OCI-LY3 (cell line): ENCODE results near the gene KIR3DL3.

Experiments used
- EZH2phosphoT487 ChIP-seq: fragments of 200-600 bp; shearing (Covaris generic); IDR thresholded peaks from 2 replicates; pipeline ENCODE4 v1.6.1; 2018; ENCODE audit warnings: antibody characterized with exemption, mixed run types, low read depth
- TF ChIP-seq, protein P1 (sequence below): fragments of 200-600, 300-600 bp; sonication (generic); IDR thresholded peaks from 2 replicates; pipeline ENCODE4 v1.5.1; 2014; ENCODE audit warnings: antibody characterized with exemption, low read length, low read depth

DNA sequence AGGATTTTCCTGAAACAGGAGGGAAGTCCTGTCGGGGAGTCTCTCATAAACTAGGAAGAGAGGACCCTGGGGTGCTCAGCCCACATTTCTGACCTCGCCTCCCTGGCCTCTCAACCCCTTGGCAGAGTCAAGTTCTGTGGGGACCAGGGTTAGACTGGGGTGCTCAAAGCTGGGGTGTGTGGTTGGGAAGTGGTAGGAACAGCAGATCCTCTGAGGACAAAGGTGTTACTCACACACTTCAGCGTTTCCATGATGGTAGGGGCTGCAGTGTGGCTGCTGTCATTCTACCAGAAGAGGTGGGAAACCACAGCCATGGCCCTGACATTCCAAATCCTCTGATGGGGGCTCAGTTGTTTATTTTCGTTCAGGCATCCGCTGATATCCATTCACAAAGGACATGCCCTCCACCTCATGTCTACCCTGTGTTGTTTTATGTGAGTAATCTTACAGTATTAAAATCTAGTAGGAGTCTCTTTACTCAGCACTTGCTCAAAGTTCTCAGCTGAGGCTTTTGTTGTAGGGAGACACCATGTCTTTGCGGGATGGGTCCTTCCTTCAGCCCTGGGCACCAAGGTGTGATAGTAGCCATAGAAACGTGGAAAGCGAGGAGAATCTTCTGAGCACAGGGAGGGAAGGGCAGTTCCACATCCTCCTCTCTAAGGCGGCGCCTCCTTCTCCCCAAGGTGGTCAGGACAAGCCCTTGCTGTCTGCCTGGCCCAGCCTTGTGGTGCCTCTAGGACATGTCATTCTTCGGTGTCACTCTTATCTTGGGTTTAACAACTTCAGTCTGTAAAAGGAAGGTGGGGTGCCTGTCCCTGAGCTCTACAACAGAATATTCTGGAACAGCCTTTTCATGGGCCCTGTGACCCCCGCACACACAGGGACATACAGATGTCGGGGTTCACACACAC is 15.6 kb downstream of the KIR3DL3 start:
- TF ChIP-seq, protein P1, sequence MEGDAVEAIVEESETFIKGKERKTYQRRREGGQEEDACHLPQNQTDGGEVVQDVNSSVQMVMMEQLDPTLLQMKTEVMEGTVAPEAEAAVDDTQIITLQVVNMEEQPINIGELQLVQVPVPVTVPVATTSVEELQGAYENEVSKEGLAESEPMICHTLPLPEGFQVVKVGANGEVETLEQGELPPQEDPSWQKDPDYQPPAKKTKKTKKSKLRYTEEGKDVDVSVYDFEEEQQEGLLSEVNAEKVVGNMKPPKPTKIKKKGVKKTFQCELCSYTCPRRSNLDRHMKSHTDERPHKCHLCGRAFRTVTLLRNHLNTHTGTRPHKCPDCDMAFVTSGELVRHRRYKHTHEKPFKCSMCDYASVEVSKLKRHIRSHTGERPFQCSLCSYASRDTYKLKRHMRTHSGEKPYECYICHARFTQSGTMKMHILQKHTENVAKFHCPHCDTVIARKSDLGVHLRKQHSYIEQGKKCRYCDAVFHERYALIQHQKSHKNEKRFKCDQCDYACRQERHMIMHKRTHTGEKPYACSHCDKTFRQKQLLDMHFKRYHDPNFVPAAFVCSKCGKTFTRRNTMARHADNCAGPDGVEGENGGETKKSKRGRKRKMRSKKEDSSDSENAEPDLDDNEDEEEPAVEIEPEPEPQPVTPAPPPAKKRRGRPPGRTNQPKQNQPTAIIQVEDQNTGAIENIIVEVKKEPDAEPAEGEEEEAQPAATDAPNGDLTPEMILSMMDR, result no peak
- TF ChIP-seq EZH2phosphoT487, result no peak
